OCI-LY1 (cell line): ENCODE results near the gene RPL7A.
"Not testable (repeated sequence)": the region's sequence is repeated elsewhere in the genome, so short reads cannot be mapped to it uniquely, and the experiment has no call there.

ENCODE experiments used
- H2AFZ ChIP-seq: fragments of 200-600 bp; sonication (generic), shearing (Covaris generic); 2 replicates; pipeline ENCODE4 v1.6.0; 2014; ENCODE audit warnings: antibody characterized with exemption, mild to moderate bottlenecking, low read length
- H3F3A ChIP-seq: fragments of 200-600 bp; sonication (generic), shearing (Covaris generic); 2 replicates; pipeline ENCODE4 v1.6.0; 2014; ENCODE audit warnings: mild to moderate bottlenecking, antibody characterized with exemption, low read length, moderate library complexity; ENCODE audit not compliant: insufficient read depth
- H3K27ac ChIP-seq: fragments of 200-600 bp; sonication (generic); 2 replicates; pipeline ENCODE4 v1.5.1; 2014; ENCODE audit warnings: low read length, mixed run types, mild to moderate bottlenecking, low read depth; ENCODE audit not compliant: poor library complexity, severe bottlenecking
- H3K27me3 ChIP-seq: fragments of 200-600 bp; sonication (generic); 2 replicates; pipeline ENCODE4 v1.6.0; 2014; ENCODE audit warnings: antibody characterized with exemption, mild to moderate bottlenecking, low read length, moderate library complexity; ENCODE audit not compliant: insufficient read depth
- H3K36me3 ChIP-seq: fragments of 200-600 bp; sonication (generic); 2 replicates; pipeline ENCODE4 v1.6.1; 2014; ENCODE audit warnings: mild to moderate bottlenecking, antibody characterized with exemption, low read length, moderate library complexity, mixed read lengths; ENCODE audit not compliant: insufficient read depth
- H3K4me1 ChIP-seq: fragments of 200-600 bp; sonication (generic); 2 replicates; pipeline ENCODE4 v1.5.1; 2014; ENCODE audit warnings: mild to moderate bottlenecking, low read length, moderate library complexity; ENCODE audit not compliant: insufficient read depth, severe bottlenecking
- H3K4me2 ChIP-seq: fragments of 200-600 bp; sonication (generic), shearing (Covaris generic); 2 replicates; pipeline ENCODE4 v1.6.1; 2014; ENCODE audit warnings: low read length
- H3K4me3 ChIP-seq: fragments of 200-600 bp; sonication (generic); 2 replicates; pipeline ENCODE4 v1.5.1; 2014; ENCODE audit warnings: low read length, low read depth, mild to moderate bottlenecking, mixed read lengths; ENCODE audit not compliant: poor library complexity, severe bottlenecking
- H3K79me2 ChIP-seq: fragments of 200-600 bp; shearing (Covaris generic); 2 replicates; pipeline ENCODE4 v1.6.1; 2016; ENCODE audit warnings: mixed run types, low read length, mixed read lengths; ENCODE audit not compliant: insufficient read depth
- H3K9ac ChIP-seq: fragments of 200-600 bp; sonication (generic), shearing (Covaris generic); 2 replicates; pipeline ENCODE4 v1.6.1; 2014; ENCODE audit warnings: mild to moderate bottlenecking, low read length, mixed read lengths
- H3K9me2 ChIP-seq: fragments of 200-600 bp; sonication (generic), shearing (Covaris generic); 2 replicates; pipeline ENCODE4 v1.6.1; 2014; ENCODE audit warnings: low read depth, mild to moderate bottlenecking, low read length, mixed read lengths
- H3K9me3 ChIP-seq: fragments of 200-600 bp; shearing (Covaris generic); 2 replicates; pipeline ENCODE4 v1.6.1; 2014; ENCODE audit warnings: low read length, mixed read lengths
- H4K20me1 ChIP-seq: fragments of 200-600 bp; sonication (generic), shearing (Covaris generic); 2 replicates; pipeline ENCODE4 v1.6.0; 2016; ENCODE audit warnings: mild to moderate bottlenecking, low read length; ENCODE audit not compliant: insufficient read depth
- EZH2 ChIP-seq: fragments of 200-600 bp; sonication (generic), shearing (Covaris generic); IDR thresholded peaks from 2 replicates; pipeline ENCODE4 v1.8.0; 2017; ENCODE audit warnings: borderline replicate concordance, mixed run types, mild to moderate bottlenecking, antibody characterized with exemption, low read length, moderate library complexity, mixed read lengths
- TF ChIP-seq, protein P1 (sequence below): fragments of 200-600 bp; sonication (generic), shearing (Covaris generic); IDR thresholded peaks from 2 replicates; pipeline ENCODE4 v1.5.1; 2017; ENCODE audit warnings: mild to moderate bottlenecking, antibody characterized with exemption, low read length, moderate library complexity, mixed read lengths

The RPL7A gene

DNA sequence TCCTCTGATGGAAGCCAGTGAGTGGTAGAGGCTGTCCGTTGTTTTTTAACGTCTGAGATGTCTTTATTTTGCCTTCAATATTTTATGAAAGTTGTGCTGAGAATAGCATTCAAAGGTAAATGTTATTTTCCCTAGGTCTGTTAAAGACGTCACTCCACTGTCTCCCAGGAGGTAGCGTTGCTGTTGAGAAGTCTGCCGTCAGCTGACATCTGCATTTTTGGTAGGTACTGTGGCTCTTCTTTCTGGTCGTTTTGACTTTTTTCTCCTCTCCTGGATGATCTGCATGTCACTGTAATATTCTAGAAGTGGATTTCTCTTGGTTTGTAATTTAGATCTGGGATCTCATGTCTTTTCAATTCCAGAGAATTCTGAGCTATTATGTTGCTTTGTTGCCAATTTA lies 38.4 kb upstream of the RPL7A start:
- no peak overlapping the region for H3K4me3 ChIP-seq
- H3K4me2 ChIP-seq = no peak overlapping the region
- no peak for TF ChIP-seq EZH2
- TF ChIP-seq, protein P1, sequence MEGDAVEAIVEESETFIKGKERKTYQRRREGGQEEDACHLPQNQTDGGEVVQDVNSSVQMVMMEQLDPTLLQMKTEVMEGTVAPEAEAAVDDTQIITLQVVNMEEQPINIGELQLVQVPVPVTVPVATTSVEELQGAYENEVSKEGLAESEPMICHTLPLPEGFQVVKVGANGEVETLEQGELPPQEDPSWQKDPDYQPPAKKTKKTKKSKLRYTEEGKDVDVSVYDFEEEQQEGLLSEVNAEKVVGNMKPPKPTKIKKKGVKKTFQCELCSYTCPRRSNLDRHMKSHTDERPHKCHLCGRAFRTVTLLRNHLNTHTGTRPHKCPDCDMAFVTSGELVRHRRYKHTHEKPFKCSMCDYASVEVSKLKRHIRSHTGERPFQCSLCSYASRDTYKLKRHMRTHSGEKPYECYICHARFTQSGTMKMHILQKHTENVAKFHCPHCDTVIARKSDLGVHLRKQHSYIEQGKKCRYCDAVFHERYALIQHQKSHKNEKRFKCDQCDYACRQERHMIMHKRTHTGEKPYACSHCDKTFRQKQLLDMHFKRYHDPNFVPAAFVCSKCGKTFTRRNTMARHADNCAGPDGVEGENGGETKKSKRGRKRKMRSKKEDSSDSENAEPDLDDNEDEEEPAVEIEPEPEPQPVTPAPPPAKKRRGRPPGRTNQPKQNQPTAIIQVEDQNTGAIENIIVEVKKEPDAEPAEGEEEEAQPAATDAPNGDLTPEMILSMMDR = no peak
- peaks cover 14% of the 10 kb centered on the region; the same call in 1 of the 2 replicates for H3K27me3 ChIP-seq
- H3K9me2 ChIP-seq = no peaks in the 10 kb centered on the region
- no peak overlapping the region for H3K27ac ChIP-seq
- no peaks in the 10 kb centered on the region for H3K79me2 ChIP-seq
- H3F3A ChIP-seq = no peaks in the 10 kb centered on the region
- no peak overlapping the region for H2AFZ ChIP-seq
- no peaks in the 10 kb centered on the region for H3K4me1 ChIP-seq
- no peaks in the 10 kb centered on the region for H3K9me3 ChIP-seq
- H3K36me3 ChIP-seq = no peaks in the 10 kb centered on the region
- H3K9ac ChIP-seq = no peak overlapping the region
- H4K20me1 ChIP-seq = no peaks in the 10 kb centered on the region

GRCh38 chr9:133315997-133316396 lies 32.0 kb upstream of the RPL7A start:
- H3K36me3 ChIP-seq = no peaks in the 10 kb centered on the region
- H3K4me3 ChIP-seq = no peak overlapping the region
- no peak overlapping the region for H3K4me2 ChIP-seq
- no peaks in the 10 kb centered on the region for H3K9me2 ChIP-seq
- no peak overlapping the region for H3K27ac ChIP-seq
- no peaks in the 10 kb centered on the region for H3K79me2 ChIP-seq
- H2AFZ ChIP-seq = no peak overlapping the region
- no peaks in the 10 kb centered on the region for H3F3A ChIP-seq
- H4K20me1 ChIP-seq = no peaks in the 10 kb centered on the region
- H3K9me3 ChIP-seq = no peaks in the 10 kb centered on the region
- H3K9ac ChIP-seq = no peak overlapping the region
- H3K4me1 ChIP-seq = no peaks in the 10 kb centered on the region
- no peaks in the 10 kb centered on the region; the same call in 1 of the 2 replicates for H3K27me3 ChIP-seq
- TF ChIP-seq, protein P1 = no peak
- no peak for TF ChIP-seq EZH2

DNA sequence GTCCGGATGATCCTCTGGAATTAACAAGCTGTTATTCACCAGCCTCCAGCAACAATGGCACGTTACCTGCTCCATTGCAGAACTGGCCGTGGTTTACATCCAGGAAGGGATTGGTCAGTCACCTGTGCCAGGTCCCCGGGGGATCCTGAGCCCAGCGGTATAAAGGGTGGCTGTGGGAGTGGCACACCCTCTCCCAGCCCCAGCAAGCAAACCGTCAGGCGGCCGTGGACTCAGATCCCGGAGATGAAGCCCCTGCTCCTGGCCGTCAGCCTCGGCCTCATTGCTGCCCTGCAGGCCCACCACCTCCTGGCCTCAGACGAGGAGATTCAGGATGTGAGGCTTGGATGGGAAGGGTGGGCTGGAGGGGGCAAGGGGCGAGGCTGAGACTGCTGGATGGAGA lies 30.5 kb upstream of the RPL7A start:
- H3K4me2 ChIP-seq, H3K9me3 ChIP-seq, H4K20me1 ChIP-seq, H3F3A ChIP-seq, H3K4me3 ChIP-seq, H3K9me2 ChIP-seq, H3K36me3 ChIP-seq, H3K4me1 ChIP-seq, H3K9ac ChIP-seq, H3K27me3 ChIP-seq, H3K27ac ChIP-seq, H3K79me2 ChIP-seq, H2AFZ ChIP-seq: not testable (repeated sequence)

- Histone ChIP-seq H3F3A (no peaks in the 10 kb centered on the region), H4K20me1 (no peaks in the 10 kb centered on the region), H3K79me2 (no peaks in the 10 kb centered on the region), H3K27ac (no peak overlapping the region), H3K9ac (no peak overlapping the region), H3K4me1 (no peaks in the 10 kb centered on the region), H2AFZ (no peak overlapping the region), H3K36me3 (no peaks in the 10 kb centered on the region), H3K4me3 (no peak overlapping the region), H3K4me2 (no peak overlapping the region), H3K9me2 (no peaks in the 10 kb centered on the region), H3K9me3 (no peaks in the 10 kb centered on the region), H3K27me3 (peaks cover 11% of the 10 kb centered on the region; the same call in 1 of the 2 replicates)
- no peak for TF ChIP-seq EZH2
- TF ChIP-seq, protein P1 = no peak
Measured at GRCh38 chr9:133320421-133320881, 27.6 kb upstream of the RPL7A start.
